Esophagus squamous epithelium (tissue), 5 donors: Measurements from ENCODE around the gene LSM14B. TPM values are rescaled to one million over a fixed set of nuclear protein-coding genes. Genes with fewer than 3 reads are reported as not detected.
"Not testable (repeated sequence)": the region's sequence is repeated elsewhere in the genome, so short reads cannot be mapped to it uniquely, and the experiment has no call there.

ENCODE experiments used
- DNase-seq: peaks from one replicate; lab custom pipeline; 2025; lab: John Stamatoyannopoulos, UW
- H3K27ac ChIP-seq, 4 donors: fragments of 200-600 bp; sonication (generic); one replicate each; pipeline ENCODE4 v1.5.1; 2016 to 2019; ENCODE audit warnings: mild to moderate bottlenecking in 1 of 4
- H3K27me3 ChIP-seq, 4 donors: fragments of 200-600 bp; sonication (generic); 1 replicate in 3 of 4; 2 replicates in 1 of 4; pipeline versions ENCODE4 v1.5.1 to v1.6.0; 2017 to 2021; ENCODE audit warnings: antibody characterized with exemption in 1 of 4
- H3K36me3 ChIP-seq, 3 donors: fragments of 200-600 bp; sonication (generic); one replicate each; pipeline ENCODE4 v1.5.1; 2016 to 2019
- H3K4me1 ChIP-seq, 3 donors: fragments of 200-600 bp; sonication (generic); one replicate each; pipeline ENCODE4 v1.5.1; 2017 to 2019
- H3K4me3 ChIP-seq, 4 donors: fragments of 200-600 bp; sonication (generic); 1 replicate in 3 of 4; 2 replicates in 1 of 4; pipeline ENCODE4 v1.5.1; 2016 to 2019; ENCODE audit warnings: mild to moderate bottlenecking in 2 of 4, moderate library complexity in 1 of 4
- H3K9me3 ChIP-seq, 3 donors: fragments of 200-600 bp; sonication (generic); one replicate each; pipeline ENCODE4 v1.5.1; 2016 to 2019
- POLR2A ChIP-seq, 4 donors: fragments of 450-650 bp; IDR thresholded peaks; one replicate each; pipeline ENCODE4 v1.6.1; 2017; ENCODE audit warnings: antibody characterized with exemption in 4 of 4, mild to moderate bottlenecking in 4 of 4, moderate library complexity in 3 of 4
- WGBS, 2 donors: methylation state at CpG; one replicate each; pipeline ENCODE4 v1.1.5; 2018; 5-methylcytosine and 5-hydroxymethylcytosine counted together
- intact Hi-C: fragments of 100-400 bp; cut with DNase I; formaldehyde crosslinking; loops from one replicate; pipeline ENCODE4 v1.15.0; 2022
- total RNA-seq, 4 donors: library from RNA; depleted of rRNA; stranded (reverse); fragments of >200 nt; gene quantifications; one replicate each; pipeline ENCODE4 v1.1.0, GENCODE V29; 2016
- TF ChIP-seq, protein P1 (sequence below), 6 experiments: fragments of 450-650 bp in 4 of 6; fragments of 200-600 bp in 2 of 6; sonication (generic) in 2 of 6; IDR thresholded peaks; one replicate each; pipeline ENCODE4 v1.5.1; 2016 to 2019; ENCODE audit warnings: antibody characterized with exemption in 6 of 6, mild to moderate bottlenecking in 4 of 6, moderate library complexity in 4 of 6
- donor health status: DM: yes; HTN: yes; CAD: no.

The LSM14B gene
- total RNA-seq, 4 donors from 2014 or later = 18.1 to 30.5 (median 21.7) TPM

DNA sequence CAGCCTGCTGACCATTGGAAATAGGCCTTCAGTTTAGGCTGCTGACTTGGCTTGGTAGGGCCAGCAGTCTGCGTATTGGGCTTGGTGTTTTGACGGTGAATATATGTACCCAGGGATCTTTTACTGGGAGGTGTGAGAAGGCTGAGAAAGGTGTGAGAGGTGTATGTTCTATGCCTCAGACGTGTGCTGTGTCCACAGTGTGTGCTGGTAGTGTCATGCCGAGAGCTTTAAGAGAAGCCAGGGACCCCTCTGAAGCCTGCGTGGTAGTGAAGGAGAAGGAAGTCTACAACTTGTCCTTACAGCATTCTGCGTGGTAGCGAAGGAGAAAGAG, 23.4 kb downstream of the LSM14B start:
- 91% methylated on average over 7 of the region's 7 CpGs for WGBS, 2 donors
- Histone ChIP-seq H3K4me3 (no peak overlapping the region), H3K27ac (no peak overlapping the region), H3K36me3 (no peaks in the 10 kb centered on the region), H3K4me1 (peaks cover 39 to 81% (median 45%) of the 10 kb centered on the region in 3 donors), H3K9me3 (no peaks in the 10 kb centered on the region), H3K27me3 (no peaks in the 10 kb centered on the region)
- intact Hi-C loops = no loop called here
- TF ChIP-seq, protein P1, sequence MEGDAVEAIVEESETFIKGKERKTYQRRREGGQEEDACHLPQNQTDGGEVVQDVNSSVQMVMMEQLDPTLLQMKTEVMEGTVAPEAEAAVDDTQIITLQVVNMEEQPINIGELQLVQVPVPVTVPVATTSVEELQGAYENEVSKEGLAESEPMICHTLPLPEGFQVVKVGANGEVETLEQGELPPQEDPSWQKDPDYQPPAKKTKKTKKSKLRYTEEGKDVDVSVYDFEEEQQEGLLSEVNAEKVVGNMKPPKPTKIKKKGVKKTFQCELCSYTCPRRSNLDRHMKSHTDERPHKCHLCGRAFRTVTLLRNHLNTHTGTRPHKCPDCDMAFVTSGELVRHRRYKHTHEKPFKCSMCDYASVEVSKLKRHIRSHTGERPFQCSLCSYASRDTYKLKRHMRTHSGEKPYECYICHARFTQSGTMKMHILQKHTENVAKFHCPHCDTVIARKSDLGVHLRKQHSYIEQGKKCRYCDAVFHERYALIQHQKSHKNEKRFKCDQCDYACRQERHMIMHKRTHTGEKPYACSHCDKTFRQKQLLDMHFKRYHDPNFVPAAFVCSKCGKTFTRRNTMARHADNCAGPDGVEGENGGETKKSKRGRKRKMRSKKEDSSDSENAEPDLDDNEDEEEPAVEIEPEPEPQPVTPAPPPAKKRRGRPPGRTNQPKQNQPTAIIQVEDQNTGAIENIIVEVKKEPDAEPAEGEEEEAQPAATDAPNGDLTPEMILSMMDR (IDR thresholded peaks at IDR 0.05) = no peak
- TF ChIP-seq POLR2A (IDR thresholded peaks at IDR 0.05) = no peak
- no peak for DNase-seq

DNA sequence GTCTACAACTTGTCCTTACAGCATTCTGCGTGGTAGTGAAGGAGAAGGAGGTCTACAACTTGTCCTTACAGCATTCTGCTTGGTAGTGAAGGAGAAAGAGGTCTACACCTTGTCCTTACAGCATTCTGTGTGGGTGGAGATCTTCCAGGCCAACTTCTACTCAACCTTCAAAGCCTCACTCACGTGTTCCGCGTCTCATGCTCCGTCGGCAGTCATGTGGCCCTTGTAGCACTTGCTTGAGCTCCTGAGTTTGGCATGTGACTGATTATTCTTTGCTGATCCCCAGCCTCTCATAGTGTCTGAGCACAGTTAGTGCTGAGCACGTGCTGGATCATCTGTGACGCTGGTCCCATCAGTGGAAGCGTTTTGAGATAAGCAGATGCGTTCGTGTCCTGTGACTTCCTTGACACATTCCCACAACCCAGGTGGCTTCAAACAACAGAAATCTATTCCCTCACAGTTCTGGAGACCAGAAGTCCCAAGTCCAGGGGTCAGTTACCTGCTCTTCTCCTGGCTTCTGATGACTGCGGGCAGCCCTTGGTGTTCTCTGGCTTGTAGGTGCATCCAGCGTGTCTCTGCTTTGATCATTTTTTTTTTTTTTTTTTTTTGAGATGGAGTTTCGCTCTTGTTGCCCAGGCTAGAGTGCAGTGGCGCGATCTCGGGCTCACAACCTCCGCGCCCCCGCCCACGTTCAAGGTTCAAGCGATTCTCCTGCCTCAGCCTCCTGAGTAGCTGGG, 23.9 kb downstream of the LSM14B start:
- Histone ChIP-seq H3K36me3 (no peaks in the 10 kb centered on the region), H3K4me1 (peaks cover 34 to 81% (median 39%) of the 10 kb centered on the region in 3 donors), H3K4me3 (no peak overlapping the region), H3K9me3 (no peaks in the 10 kb centered on the region), H3K27me3 (no peaks in the 10 kb centered on the region), H3K27ac (no peak overlapping the region)
- TF ChIP-seq POLR2A (IDR thresholded peaks at IDR 0.05) = no peak
- TF ChIP-seq, protein P1 (IDR thresholded peaks at IDR 0.05) = no peak
- intact Hi-C loops = no loop called here
- WGBS, 2 donors = 88 to 89% methylated on average over 14 to 16 of the region's 22 CpGs
- no peak for DNase-seq

DNA sequence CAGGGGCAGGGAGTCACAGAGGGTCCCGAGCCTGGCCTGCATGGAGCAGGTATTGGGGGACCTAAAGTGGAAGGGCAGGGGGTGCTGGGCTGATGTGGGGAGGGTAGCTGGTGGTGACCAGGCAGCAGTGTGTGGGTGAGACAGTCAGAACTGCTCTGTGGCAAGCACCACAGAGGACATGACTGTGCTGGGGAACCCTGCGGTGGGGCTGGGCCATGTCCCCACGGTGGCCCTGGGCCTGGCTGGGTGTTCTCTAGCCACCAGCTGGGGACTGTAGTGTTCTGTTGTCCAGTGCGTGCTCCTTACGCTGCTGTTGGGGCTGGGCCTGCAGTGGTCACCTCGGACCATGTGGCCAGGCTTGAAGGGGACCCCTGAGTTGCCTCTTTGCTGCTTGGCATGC, 24.9 kb downstream of the LSM14B start:
- H3K27me3 ChIP-seq = no peaks in the 10 kb centered on the region
- H3K36me3 ChIP-seq = peaks cover 0 to 2% (median 0%) of the 10 kb centered on the region in 3 donors
- no peak for DNase-seq
- H3K27ac ChIP-seq = no peak overlapping the region
- intact Hi-C loops = no loop called here
- TF ChIP-seq POLR2A (IDR thresholded peaks at IDR 0.05) = no peak
- TF ChIP-seq, protein P1 (IDR thresholded peaks at IDR 0.05) = no peak
- H3K4me1 ChIP-seq = peaks cover 27 to 76% (median 31%) of the 10 kb centered on the region in 3 donors
- H3K4me3 ChIP-seq = no peak overlapping the region
- WGBS, 2 donors = 93 to 97% methylated on average over 3 to 6 of the region's 6 CpGs
- no peaks in the 10 kb centered on the region for H3K9me3 ChIP-seq

DNA sequence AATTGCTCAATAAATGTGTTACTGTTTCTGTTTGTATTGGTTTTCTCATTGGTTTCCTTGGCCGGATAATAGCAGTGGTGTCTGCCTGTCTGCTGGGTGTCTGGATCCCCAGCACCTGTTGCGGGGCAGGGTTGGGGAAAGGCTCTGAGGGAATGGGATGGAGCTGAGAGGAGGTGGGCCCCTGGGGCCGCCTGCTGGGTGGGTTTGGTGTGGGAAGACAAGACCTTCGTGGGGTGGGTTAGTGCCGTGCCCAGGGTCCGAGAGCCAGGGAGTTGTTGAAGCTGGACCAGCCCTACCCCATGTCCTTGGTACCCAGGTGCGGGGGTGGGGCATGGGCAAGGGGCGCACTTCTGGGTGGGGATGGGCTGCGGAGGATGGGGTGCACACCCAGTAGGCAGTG, 25.3 kb downstream of the LSM14B start:
- intact Hi-C loops = no loop called here
- WGBS, 2 donors = 100% methylated on average over 4 of the region's 9 CpGs; no CpG with 5 or more reads in 1 of the 2 donors
- H3K9me3 ChIP-seq = no peaks in the 10 kb centered on the region
- H3K4me1 ChIP-seq = peaks cover 27 to 72% (median 31%) of the 10 kb centered on the region in 3 donors
- no peak overlapping the region for H3K4me3 ChIP-seq
- H3K36me3 ChIP-seq = peaks cover 0 to 6% (median 0%) of the 10 kb centered on the region in 3 donors
- no peak for DNase-seq
- no peak overlapping the region for H3K27ac ChIP-seq
- TF ChIP-seq, protein P1 (IDR thresholded peaks at IDR 0.05) = no peak
- no peak for TF ChIP-seq POLR2A (IDR thresholded peaks at IDR 0.05)
- no peaks in the 10 kb centered on the region for H3K27me3 ChIP-seq

DNA sequence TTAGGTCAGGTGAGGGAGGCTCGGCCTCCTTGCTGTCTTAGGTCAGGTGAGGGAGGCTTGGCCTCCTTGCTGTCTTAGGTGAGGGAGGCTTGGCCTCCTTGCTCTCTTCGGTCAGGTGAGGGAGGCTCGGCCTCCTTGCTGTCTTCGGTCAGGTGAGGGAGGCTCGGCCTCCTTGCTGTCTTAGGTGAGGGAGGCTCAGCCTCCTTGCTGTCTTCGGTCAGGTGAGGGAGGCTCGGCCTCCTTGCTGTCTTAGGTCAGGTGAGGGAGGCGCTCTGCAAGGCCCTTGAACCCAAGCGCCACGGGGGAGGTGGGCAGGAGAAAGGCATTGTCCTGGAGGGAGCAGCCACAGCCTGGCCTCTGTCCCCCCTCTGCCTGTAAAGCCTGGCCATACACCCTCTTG, 26.1 kb downstream of the LSM14B start:
- H3K4me1 ChIP-seq = peaks cover 27 to 72% (median 31%) of the 10 kb centered on the region in 3 donors
- H3K4me3 ChIP-seq, intact Hi-C loops, H3K9me3 ChIP-seq, H3K27me3 ChIP-seq, DNase-seq, H3K27ac ChIP-seq: not testable (repeated sequence)
- H3K36me3 ChIP-seq = peaks cover 0 to 15% (median 0%) of the 10 kb centered on the region in 3 donors
- WGBS, 2 donors = no CpG with 5 or more reads among the region's 10 CpGs
